Body of pancreas (tissue), 4 donors: ENCODE data around the gene SPATS2L.

Source experiments
- CTCF ChIP-seq, 7 experiments: fragments of 450-650 bp in 4 of 7; fragments of 200-600 bp in 3 of 7; sonication (generic) in 3 of 7; IDR thresholded peaks; one replicate each; pipeline ENCODE4 v1.5.1; 2016 to 2019; ENCODE audit warnings: antibody characterized with exemption in 7 of 7
- POLR2A ChIP-seq, 3 donors: fragments of 450-650 bp; IDR thresholded peaks; one replicate each; pipeline ENCODE4 v1.6.1; 2016; ENCODE audit warnings: antibody characterized with exemption in 3 of 3, mild to moderate bottlenecking in 2 of 3

- TF ChIP-seq CTCF (IDR thresholded peaks at IDR 0.05) = no peak
- TF ChIP-seq POLR2A (IDR thresholded peaks at IDR 0.05) = no peak
Observed at GRCh38 chr2:200365209-200365608, 58.7 kb downstream of the SPATS2L start.
